Measurements from ENCODE around the gene MAGOH.

DNA sequence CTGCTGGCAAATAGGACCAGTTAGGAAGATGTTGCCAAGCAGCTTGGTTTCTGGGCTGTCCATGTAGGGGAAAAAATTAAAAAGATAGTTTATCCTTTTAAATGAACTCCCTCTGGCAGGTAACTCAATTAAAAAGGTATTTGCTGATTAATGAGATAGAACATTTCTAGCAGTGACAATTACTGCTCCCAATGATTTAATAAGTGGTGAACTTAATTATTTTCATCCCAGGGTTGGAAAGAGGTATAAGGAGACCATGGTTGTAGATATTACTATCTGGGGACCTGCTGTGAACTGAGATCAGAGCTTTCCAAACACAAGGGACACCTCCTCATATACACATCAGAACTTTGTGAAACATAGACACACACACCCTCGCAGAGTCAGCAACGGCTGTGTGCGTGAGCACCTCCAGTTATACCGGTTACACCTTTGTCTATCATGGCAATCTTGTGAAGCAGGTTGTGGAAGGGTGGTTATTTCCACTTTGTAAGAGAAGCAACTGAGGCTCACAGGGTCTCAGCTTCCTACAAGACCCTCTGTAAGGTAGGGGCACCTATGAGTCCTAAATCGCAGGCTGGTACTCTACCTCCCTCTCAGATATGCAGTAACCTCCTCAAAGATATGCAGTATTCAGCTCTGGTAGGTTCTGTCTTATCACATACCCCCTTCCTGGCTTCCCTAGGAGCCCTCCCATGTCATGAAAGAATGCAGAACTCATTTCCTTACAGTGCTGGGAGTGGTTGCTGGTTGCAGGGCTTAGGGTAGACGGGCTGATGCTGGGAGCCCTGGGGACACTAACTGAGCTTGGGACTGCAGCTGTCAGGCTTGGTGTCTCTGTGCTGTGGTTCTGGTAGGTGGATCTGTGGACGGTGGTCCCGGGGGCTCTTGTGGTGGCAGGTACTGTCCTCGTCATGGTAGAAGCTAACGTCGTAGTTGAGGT lies 18.5 kb upstream of the MAGOH start:
- TF ChIP-seq, protein P1, sequence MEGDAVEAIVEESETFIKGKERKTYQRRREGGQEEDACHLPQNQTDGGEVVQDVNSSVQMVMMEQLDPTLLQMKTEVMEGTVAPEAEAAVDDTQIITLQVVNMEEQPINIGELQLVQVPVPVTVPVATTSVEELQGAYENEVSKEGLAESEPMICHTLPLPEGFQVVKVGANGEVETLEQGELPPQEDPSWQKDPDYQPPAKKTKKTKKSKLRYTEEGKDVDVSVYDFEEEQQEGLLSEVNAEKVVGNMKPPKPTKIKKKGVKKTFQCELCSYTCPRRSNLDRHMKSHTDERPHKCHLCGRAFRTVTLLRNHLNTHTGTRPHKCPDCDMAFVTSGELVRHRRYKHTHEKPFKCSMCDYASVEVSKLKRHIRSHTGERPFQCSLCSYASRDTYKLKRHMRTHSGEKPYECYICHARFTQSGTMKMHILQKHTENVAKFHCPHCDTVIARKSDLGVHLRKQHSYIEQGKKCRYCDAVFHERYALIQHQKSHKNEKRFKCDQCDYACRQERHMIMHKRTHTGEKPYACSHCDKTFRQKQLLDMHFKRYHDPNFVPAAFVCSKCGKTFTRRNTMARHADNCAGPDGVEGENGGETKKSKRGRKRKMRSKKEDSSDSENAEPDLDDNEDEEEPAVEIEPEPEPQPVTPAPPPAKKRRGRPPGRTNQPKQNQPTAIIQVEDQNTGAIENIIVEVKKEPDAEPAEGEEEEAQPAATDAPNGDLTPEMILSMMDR (optimal IDR thresholded peaks at IDR 0.05 in 1 of 3, IDR thresholded peaks at IDR 0.05 in 1 of 3, conservative IDR thresholded peaks at IDR 0.05 in 1 of 3; ENCODE audit: extremely low read depth in 1 of 3, insufficient read depth in 2 of 3, low read length in 3 of 3), result no peak
- no peak for TF ChIP-seq EZH2 (IDR thresholded peaks at IDR 0.05; ENCODE audit: low read length)
